HPDE6-E6E7 (cell line): Measurements from ENCODE around the gene LMBRD2.

ENCODE experiments used
- DNase-seq: peaks from one replicate; pipeline ENCODE4 v3.0.0; 2011; ENCODE audit warnings: missing footprints; ENCODE audit errors: extremely low spot score

Gene LMBRD2

DNA sequence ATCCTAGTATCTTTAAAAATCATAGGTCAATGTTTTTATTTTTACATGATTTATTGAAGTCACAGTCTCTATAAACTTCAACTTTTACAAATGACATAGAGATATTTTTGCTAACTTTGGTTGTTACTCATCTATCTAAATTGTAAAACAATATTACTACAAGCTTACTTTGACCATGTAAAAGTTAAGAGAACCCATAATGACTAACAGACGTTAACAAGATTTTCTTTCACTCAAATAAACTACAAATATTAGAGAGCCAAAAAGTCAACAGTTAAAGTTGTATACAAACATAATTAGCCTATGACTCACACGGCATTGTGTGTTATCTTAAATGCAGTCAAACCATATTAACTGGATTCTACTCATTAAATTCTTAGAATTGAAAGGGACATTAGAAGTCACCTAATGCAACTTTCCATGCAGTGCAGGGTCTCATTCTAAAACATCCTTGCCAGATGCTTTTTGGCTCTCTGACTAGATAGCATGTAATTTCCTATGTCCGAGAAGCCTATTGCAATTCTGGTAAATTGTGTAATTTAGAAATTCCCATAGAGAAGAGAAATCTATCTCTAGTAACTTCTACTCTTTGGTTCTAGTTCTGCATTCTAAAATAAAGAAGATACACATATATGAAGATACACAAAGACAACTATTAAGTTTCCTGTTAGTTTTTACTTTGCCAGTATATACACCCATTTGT lies 42.8 kb downstream of the LMBRD2 start:
- no peak for DNase-seq

DNA sequence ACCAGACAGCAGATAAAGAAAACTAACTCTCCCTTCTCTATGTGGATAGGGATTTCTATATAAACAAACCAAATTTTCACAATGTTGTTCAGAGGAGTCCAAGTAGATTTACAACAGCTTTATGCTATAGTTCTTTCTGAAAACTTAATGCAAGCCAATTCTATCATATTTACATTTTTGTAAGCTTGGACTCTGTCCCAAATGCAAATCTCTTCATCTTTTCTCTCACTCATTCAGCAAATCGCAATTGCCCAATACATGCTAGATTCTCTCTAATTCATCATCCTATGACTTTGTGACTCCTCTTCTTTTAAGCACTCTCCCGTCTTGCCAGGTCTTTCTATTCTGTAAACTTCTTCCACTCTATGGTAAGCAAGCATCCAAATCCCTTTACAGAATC lies 45.9 kb downstream of the LMBRD2 start:
- no peak for DNase-seq

- DNase-seq = no peak
Observed at GRCh38 chr5:36099748-36100147, 51.9 kb downstream of the LMBRD2 start.

DNA sequence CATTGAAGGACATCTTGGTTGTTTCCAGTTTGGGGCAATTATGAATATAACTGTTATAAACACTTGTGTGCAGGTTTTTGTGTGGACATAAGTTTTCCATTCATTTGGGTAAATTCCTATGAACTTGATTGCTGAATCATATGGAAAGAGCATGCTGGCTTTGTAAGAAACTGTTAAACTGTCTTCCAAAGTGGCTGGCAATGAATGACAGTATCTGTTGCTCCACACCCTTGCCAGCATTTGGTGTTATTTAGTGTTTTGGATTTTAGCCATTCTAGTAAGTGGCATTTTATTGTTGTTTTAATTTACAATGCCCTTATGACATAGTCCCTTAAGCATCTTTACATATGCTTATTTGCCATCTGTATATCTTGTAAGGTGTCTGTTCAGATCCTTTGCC lies 55.2 kb downstream of the LMBRD2 start:
- no peak for DNase-seq

- DNase-seq = no peak
Observed at GRCh38 chr5:36089989-36090388, 61.7 kb downstream of the LMBRD2 start.

GRCh38 chr5:36079200-36079781 lies 72.4 kb downstream of the LMBRD2 start:
- DNase-seq = peak; percentile 70

GRCh38 chr5:36078430-36078829 lies 73.3 kb downstream of the LMBRD2 start:
- DNase-seq = no peak

DNA sequence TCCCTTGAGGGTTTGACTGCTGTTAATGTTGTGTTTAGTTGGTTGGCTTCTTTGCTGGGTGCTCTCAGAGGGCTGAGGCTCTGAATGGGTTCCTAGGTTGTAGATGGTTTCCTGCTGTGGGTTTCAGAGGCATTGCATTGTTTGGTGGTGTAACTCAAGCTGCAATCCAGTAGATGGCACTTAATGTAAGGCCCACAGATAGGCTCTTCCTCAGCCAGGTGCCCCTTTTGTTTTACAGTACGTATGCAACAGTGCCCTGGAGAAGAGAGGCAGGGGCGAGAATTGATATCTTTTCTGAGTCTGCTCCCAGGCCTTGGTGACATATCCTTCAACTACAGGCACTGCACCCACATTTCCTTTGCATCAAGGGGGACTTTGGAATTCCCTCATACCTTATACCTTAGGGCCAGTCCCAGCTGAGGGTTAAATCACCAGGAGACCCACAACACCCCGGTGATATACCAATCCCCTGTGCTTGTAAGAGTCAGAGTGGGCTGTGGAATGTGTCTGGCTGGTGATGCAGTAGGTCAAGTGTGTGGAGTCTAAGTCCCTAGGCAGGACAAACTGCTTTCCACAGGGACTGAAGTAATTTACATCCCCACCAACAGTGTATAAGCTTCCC lies 78.0 kb downstream of the LMBRD2 start:
- no peak for DNase-seq

GRCh38 chr5:36070687-36071571 lies 80.8 kb downstream of the LMBRD2 start:
- DNase-seq = no peak

GRCh38 chr5:36068751-36069281 lies 82.9 kb downstream of the LMBRD2 start:
- no peak for DNase-seq

DNA sequence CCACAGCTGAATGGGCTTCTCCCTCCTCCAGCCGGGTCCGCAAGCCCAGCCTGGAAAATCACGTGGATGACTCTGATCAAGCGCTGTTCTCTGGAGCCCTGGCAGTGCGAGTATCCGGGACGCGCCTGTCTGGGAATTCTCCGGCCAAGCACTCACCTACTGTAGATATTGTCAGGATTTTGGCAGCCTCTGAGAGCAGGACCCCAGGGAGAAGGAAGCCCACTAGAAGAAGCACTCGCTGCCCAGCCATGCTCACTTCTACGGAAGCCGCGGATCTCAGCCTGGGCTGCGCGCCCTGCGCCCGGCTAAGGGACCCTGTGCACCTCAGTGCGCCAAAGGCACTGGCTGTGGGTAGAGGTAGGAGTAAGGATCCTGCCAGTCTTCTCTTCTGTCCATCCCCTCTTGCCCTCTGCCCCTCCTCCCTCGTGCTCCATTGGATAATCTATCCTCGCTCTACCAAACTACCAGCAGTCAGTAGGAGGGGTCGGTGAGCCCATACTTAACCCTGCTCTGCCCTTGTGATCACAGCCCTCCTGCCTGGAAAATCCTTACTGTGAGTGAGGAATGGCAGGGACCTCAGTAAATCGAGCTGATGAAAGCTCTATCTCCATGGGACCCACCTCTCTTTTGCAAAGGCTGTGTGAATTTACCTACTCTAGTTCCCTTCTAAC lies 85.0 kb downstream of the LMBRD2 start, which contains the start of gene UGT3A2:
UGT3A2 (minus strand) TSS at position 343 of the 671 bp plus-strand sequence; CDS start at position 250, 93 bp downstream.
- DNase-seq = no peak

DNA sequence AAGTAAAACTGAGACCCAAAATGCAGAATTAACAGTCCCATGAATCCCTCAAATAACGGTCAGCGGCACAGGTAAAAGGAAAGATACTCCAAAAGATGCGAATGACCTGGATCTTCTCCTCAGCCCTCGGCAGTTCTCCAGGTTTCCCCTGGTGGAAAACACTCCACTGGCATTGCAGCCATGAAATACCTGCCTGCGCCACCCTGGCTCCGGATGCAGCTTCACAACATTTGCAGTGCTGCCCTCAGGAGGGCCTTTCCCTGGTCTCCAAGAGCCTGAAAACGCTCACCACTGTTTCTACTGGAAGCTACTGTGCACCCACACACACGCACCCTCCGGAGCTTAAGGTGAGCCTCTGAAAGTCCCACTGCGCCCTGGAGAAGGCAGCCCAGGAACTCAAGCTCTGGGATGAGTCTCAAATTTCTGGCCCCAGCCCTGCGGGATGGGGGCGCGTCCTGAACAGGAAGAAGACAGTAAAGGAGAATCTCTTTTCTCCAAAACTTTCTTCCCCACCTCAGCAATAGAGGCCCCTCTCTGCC lies 85.6 kb downstream of the LMBRD2 start:
- DNase-seq = no peak

DNA sequence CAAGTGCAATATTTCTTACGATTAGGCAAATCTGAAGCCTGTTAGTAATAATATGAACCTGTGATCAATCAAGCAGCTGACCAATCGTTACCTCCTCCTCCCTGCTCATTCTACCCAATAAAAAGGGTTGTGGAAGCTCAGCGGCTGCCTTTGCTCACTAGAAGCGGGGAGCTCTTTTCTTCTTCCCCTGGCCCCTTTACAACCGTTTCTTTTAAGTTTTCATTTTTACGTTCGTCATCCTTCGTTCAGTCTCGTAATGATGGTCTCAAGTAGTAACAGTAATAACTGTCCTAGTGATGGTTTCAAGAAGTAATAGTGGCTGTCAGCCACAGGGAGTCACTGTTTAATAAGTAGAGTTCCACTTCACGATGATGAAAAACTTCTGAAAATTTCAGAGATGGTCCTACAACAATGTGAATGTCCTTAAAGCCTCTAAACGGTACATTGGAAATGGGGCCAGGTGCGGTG lies 91.2 kb downstream of the LMBRD2 start:
- no peak for DNase-seq

GRCh38 chr5:36059571-36060419 lies 91.9 kb downstream of the LMBRD2 start:
- DNase-seq = no peak

DNA sequence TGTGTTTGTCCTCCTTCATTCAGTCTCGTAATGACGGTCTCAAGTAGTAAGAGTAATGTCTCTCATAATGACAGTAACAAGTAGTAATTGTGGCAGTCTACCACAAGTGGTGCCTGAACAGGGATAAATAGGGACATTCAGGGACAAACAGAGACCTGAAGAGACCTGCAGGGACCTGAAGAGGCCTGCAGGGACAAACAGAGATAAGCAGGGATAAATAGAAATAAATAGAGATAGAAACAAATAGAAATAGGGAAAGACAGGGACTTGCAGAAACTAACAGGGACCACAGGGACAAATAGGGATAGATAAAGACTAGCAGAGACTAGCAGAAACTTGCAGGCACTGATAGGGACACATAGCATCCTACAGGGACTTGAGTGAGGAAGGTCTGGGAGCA lies 92.9 kb downstream of the LMBRD2 start:
- DNase-seq = no peak

GRCh38 chr5:36057386-36057785 lies 94.3 kb downstream of the LMBRD2 start:
- no peak for DNase-seq

DNA sequence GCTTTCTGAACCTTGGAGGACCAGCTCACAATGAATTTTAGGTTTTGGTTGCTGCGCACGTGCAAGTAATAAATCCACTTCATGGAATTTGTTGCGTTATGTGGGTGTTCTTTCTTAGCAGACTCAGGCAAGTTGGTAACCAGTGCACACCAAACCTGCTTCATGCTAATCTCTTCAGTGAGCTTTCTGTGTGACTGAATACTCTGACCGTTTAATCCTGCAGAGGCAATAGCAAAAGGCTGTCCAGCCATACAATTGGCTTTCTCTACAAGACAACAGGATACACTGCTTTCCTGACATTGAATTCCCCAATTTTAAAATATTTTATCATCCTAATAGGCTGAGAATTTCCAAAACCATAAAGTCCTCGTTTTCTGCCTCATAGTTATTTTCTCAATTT lies 95.3 kb downstream of the LMBRD2 start:
- DNase-seq = no peak

DNA sequence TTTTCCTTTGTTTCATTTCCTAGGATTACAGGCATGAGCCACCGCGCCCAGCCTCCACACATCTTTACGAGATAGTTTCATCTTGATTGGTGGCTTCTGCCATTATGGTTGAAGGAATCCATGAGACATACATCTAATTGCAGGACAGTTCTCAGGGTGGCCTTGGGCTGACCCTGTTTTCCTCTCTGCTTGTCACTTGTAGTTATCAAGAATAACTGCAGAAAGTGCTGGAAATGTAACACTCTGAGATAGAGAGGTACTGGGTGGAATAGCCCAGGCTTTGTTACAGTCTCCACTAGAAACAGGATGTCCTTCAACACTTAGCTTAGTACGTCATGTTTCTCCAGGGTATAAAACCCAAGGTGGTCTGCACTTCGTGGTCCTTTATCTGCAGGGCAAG lies 95.7 kb downstream of the LMBRD2 start:
- DNase-seq = no peak

- DNase-seq = no peak
Observed at GRCh38 chr5:36054647-36055046, 97.0 kb downstream of the LMBRD2 start.

DNA sequence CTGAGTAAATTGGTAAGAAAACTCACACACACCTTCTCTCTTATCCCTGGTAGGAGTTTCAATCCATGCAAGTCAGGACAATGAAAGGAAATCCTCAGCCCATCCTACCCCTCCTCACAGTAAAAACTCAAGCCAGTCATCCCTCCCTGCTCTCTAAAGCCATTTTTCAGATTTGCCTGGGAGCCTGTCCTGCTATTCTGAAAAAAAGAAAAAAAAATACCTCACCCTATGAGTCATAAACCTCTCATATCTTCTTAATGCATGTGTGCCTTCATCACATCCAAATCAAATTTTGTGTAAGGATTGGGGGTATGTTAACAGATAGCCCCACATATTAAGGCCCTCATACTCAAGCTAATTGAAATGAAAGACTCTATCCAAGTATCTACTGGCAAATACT lies 99.1 kb downstream of the LMBRD2 start:
- no peak for DNase-seq
